GM10266 (cell line): ENCODE results near the gene IP6K3.

Experiments used
- DNase-seq: peaks from one replicate; pipeline ENCODE4 v3.0.0; 2012; ENCODE audit errors: extremely low spot score
- CTCF ChIP-seq: IDR thresholded peaks from 2 replicates; pipeline ENCODE4 v1.5.1; 2012; ENCODE audit warnings: mild to moderate bottlenecking, low read depth; ENCODE audit not compliant: control insufficient read depth, insufficient read depth; ENCODE audit errors: missing control alignments

The IP6K3 gene

GRCh38 chr6:33732385-33732784, 14.3 kb downstream of the IP6K3 start:
- no peak for DNase-seq
- no peak for TF ChIP-seq CTCF

GRCh38 chr6:33731751-33732282, 14.9 kb downstream of the IP6K3 start:
- no peak for DNase-seq
- no peak for TF ChIP-seq CTCF

GRCh38 chr6:33731035-33731434, 15.7 kb downstream of the IP6K3 start:
- DNase-seq: no peak
- no peak for TF ChIP-seq CTCF

- TF ChIP-seq CTCF: no peak
- DNase-seq: no peak
Observed at GRCh38 chr6:33730611-33731010, 16.1 kb downstream of the IP6K3 start.

GRCh38 chr6:33729059-33729458, 17.6 kb downstream of the IP6K3 start:
- no peak for TF ChIP-seq CTCF
- DNase-seq: no peak

- no peak for DNase-seq
- TF ChIP-seq CTCF: no peak
Observed at GRCh38 chr6:33728438-33728837, 18.3 kb downstream of the IP6K3 start.

GRCh38 chr6:33727932-33728331, 18.8 kb downstream of the IP6K3 start:
- DNase-seq: no peak
- no peak for TF ChIP-seq CTCF
